Liver (tissue), 3 donors: ENCODE results near the gene ATL2.

ENCODE experiments used
- EGR1 ChIP-seq, 2 donors: IDR thresholded peaks; 2 replicates each; pipeline ENCODE4 v1.6.1; 2016 to 2018; ENCODE audit warnings: antibody characterized with exemption in 2 of 2, low read depth in 2 of 2
- GABPA ChIP-seq, 2 donors: IDR thresholded peaks in 1 of 2; conservative IDR thresholded peaks in 1 of 2; 2 replicates each; pipeline ENCODE4 v1.6.1; 2016; ENCODE audit warnings: antibody characterized with exemption in 2 of 2, mild to moderate bottlenecking in 1 of 2, moderate library complexity in 1 of 2
- JUND ChIP-seq, 2 donors: IDR thresholded peaks; 2 replicates each; pipeline ENCODE4 v1.6.1; 2016; ENCODE audit warnings: antibody characterized with exemption in 2 of 2
- MAX ChIP-seq: IDR thresholded peaks from 2 replicates; pipeline ENCODE4 v1.6.1; 2016; ENCODE audit warnings: antibody characterized with exemption
- RAD21 ChIP-seq, 2 donors: IDR thresholded peaks; 2 replicates each; pipeline ENCODE4 v1.6.1; 2016; ENCODE audit warnings: antibody characterized with exemption in 2 of 2, mild to moderate bottlenecking in 2 of 2
- SP1 ChIP-seq: IDR thresholded peaks from 2 replicates; pipeline ENCODE4 v1.6.1; 2018; ENCODE audit warnings: antibody characterized with exemption, mild to moderate bottlenecking
- TAF1 ChIP-seq: conservative IDR thresholded peaks from 2 replicates; pipeline ENCODE4 v1.6.1; 2016; ENCODE audit warnings: antibody characterized with exemption, mild to moderate bottlenecking
- YY1 ChIP-seq: IDR thresholded peaks from 2 replicates; pipeline ENCODE4 v1.6.1; 2016; ENCODE audit warnings: antibody characterized with exemption, mild to moderate bottlenecking
- TF ChIP-seq, protein P1 (sequence below): fragments of 150-350 bp; IDR thresholded peaks from 2 replicates; pipeline ENCODE4 v1.5.1; 2017; ENCODE audit warnings: improper control_type of control experiment, low read depth, low read length; ENCODE audit not compliant: missing input control
- TF ChIP-seq, protein P2 (sequence below): IDR thresholded peaks from 2 replicates; pipeline ENCODE4 v1.6.1; 2016; ENCODE audit warnings: antibody characterized with exemption, mild to moderate bottlenecking
- donor health status: healthy.
- donor health status: healthy.

GRCh38 chr2:38398739-38399138, 21.7 kb upstream of the ATL2 start:
- TF ChIP-seq, protein P1, sequence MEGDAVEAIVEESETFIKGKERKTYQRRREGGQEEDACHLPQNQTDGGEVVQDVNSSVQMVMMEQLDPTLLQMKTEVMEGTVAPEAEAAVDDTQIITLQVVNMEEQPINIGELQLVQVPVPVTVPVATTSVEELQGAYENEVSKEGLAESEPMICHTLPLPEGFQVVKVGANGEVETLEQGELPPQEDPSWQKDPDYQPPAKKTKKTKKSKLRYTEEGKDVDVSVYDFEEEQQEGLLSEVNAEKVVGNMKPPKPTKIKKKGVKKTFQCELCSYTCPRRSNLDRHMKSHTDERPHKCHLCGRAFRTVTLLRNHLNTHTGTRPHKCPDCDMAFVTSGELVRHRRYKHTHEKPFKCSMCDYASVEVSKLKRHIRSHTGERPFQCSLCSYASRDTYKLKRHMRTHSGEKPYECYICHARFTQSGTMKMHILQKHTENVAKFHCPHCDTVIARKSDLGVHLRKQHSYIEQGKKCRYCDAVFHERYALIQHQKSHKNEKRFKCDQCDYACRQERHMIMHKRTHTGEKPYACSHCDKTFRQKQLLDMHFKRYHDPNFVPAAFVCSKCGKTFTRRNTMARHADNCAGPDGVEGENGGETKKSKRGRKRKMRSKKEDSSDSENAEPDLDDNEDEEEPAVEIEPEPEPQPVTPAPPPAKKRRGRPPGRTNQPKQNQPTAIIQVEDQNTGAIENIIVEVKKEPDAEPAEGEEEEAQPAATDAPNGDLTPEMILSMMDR = no peak
- TF ChIP-seq TAF1 (no peak), YY1 (no peak), JUND (IDR thresholded peaks at IDR 0.05) (no peak), SP1 (no peak), EGR1 (IDR thresholded peaks at IDR 0.05; ENCODE audit: low read depth in 2 of 2) (no peak), MAX (no peak), RAD21 (IDR thresholded peaks at IDR 0.05) (no peak), GABPA (IDR thresholded peaks at IDR 0.05 in 1 of 2, conservative IDR thresholded peaks at IDR 0.05 in 1 of 2) (no peak)
- TF ChIP-seq, protein P2, sequence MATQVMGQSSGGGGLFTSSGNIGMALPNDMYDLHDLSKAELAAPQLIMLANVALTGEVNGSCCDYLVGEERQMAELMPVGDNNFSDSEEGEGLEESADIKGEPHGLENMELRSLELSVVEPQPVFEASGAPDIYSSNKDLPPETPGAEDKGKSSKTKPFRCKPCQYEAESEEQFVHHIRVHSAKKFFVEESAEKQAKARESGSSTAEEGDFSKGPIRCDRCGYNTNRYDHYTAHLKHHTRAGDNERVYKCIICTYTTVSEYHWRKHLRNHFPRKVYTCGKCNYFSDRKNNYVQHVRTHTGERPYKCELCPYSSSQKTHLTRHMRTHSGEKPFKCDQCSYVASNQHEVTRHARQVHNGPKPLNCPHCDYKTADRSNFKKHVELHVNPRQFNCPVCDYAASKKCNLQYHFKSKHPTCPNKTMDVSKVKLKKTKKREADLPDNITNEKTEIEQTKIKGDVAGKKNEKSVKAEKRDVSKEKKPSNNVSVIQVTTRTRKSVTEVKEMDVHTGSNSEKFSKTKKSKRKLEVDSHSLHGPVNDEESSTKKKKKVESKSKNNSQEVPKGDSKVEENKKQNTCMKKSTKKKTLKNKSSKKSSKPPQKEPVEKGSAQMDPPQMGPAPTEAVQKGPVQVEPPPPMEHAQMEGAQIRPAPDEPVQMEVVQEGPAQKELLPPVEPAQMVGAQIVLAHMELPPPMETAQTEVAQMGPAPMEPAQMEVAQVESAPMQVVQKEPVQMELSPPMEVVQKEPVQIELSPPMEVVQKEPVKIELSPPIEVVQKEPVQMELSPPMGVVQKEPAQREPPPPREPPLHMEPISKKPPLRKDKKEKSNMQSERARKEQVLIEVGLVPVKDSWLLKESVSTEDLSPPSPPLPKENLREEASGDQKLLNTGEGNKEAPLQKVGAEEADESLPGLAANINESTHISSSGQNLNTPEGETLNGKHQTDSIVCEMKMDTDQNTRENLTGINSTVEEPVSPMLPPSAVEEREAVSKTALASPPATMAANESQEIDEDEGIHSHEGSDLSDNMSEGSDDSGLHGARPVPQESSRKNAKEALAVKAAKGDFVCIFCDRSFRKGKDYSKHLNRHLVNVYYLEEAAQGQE = no peak
